ENCODE results near the gene ISM1.

DNA sequence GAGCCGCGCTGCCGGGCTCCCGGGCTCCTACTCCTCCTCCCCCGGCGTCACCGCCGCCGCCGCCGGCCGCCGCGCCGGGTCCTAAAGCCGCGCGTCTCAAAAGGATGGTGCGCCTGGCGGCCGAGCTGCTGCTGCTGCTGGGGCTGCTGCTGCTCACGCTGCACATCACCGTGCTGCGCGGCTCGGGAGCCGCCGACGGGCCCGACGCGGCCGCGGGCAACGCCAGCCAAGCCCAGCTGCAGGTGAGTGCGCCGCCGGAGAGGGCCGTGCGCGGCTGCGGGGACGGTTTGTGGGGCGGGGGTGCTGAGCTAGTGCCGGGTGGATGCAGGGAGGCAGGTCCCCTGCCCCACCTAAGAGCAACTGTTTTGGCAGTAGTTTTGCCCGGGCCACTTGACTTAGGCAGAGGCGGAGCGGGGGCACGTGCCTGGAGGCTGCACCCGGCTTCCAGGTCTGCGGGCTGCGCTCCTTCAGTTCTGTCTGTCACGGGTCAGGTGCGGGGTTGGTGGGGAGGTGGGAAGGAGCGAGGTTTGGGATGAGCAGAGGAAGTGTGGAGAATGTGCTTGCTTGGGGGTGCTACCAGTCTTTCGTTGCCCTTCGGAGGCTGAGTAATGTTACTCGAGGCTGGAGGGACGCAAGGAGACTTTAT is 722 bp downstream of the ISM1 start:
- peak in 1 of 4 donors; percentile 22 for TF ChIP-seq POLR2A (IDR thresholded peaks at IDR 0.05)
- TF ChIP-seq, protein P1, sequence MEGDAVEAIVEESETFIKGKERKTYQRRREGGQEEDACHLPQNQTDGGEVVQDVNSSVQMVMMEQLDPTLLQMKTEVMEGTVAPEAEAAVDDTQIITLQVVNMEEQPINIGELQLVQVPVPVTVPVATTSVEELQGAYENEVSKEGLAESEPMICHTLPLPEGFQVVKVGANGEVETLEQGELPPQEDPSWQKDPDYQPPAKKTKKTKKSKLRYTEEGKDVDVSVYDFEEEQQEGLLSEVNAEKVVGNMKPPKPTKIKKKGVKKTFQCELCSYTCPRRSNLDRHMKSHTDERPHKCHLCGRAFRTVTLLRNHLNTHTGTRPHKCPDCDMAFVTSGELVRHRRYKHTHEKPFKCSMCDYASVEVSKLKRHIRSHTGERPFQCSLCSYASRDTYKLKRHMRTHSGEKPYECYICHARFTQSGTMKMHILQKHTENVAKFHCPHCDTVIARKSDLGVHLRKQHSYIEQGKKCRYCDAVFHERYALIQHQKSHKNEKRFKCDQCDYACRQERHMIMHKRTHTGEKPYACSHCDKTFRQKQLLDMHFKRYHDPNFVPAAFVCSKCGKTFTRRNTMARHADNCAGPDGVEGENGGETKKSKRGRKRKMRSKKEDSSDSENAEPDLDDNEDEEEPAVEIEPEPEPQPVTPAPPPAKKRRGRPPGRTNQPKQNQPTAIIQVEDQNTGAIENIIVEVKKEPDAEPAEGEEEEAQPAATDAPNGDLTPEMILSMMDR (IDR thresholded peaks at IDR 0.05) = peak in 2 of 6 experiments; percentile 9 to 20
